HEK293 (cell line): ENCODE data around the gene MBD3L5.

ENCODE experiments used
- CTCF ChIP-seq: fragments of 450-650 bp; formaldehyde crosslinking; IDR thresholded peaks from 2 replicates; pipeline ENCODE4 v1.5.1; 2016; ENCODE audit warnings: missing biosample characterization, missing genetic modification characterization
- FEZF1 ChIP-seq: fragments of 450-650 bp; formaldehyde crosslinking; IDR thresholded peaks from 2 replicates; pipeline ENCODE4 v1.5.1; 2016; ENCODE audit warnings: missing biosample characterization, missing genetic modification characterization
- KLF9 ChIP-seq: fragments of 450-650 bp; formaldehyde crosslinking; IDR thresholded peaks from 2 replicates; pipeline ENCODE4 v1.5.1; 2016; ENCODE audit warnings: missing biosample characterization, missing genetic modification characterization, low read depth
- TRIM28 ChIP-seq: IDR thresholded peaks from 2 replicates; pipeline ENCODE4 v1.6.1; 2011; ENCODE audit warnings: low read length, control low read depth, borderline replicate concordance
- ZBTB49 ChIP-seq: fragments of 450-650 bp; formaldehyde crosslinking; IDR thresholded peaks from 2 replicates; pipeline ENCODE4 v1.5.1; 2016; ENCODE audit warnings: missing biosample characterization, missing genetic modification characterization, low read depth
- ZNF350 ChIP-seq: fragments of 450-650 bp; formaldehyde crosslinking; IDR thresholded peaks from 2 replicates; pipeline ENCODE4 v1.5.0; 2017; ENCODE audit warnings: missing biosample characterization, mild to moderate bottlenecking, missing genetic modification characterization

GRCh38 chr19:7000816-7001215 is 29.6 kb upstream of the MBD3L5 start:
- TF ChIP-seq CTCF (tag by site-specific recombination) (no peak), KLF9 (tag by site-specific recombination) (no peak), FEZF1 (no peak), ZNF350 (no peak), TRIM28 (no peak), ZBTB49 (tag by site-specific recombination) (no peak)
